HG02759 (cell line): Measurements from ENCODE around the gene LYPD3.

Experiments
- ATAC-seq: cut with Tn5 transposase; IDR thresholded peaks from one replicate; pipeline ENCODE4 v1.9.1; 2021; ENCODE audit warnings: mild to moderate bottlenecking, moderate library complexity; ENCODE audit not compliant: unreplicated experiment

Gene LYPD3

GRCh38 chr19:43486412-43486811, 21.0 kb upstream of the LYPD3 start:
- ATAC-seq, result no peak

GRCh38 chr19:43485951-43486350, 20.5 kb upstream of the LYPD3 start:
- ATAC-seq, result no peak

- no peak for ATAC-seq
Observed at GRCh38 chr19:43483281-43483680, 17.9 kb upstream of the LYPD3 start.

GRCh38 chr19:43482193-43482592, 16.8 kb upstream of the LYPD3 start:
- ATAC-seq, result no peak

- no peak for ATAC-seq
Observed at GRCh38 chr19:43481701-43482100, 16.3 kb upstream of the LYPD3 start.

GRCh38 chr19:43480574-43480973, 15.2 kb upstream of the LYPD3 start:
- no peak for ATAC-seq

GRCh38 chr19:43479961-43480561, 14.7 kb upstream of the LYPD3 start:
- no peak for ATAC-seq

GRCh38 chr19:43479226-43479625, 13.8 kb upstream of the LYPD3 start:
- no peak for ATAC-seq

- ATAC-seq, result no peak
Observed at GRCh38 chr19:43478323-43478722, 12.9 kb upstream of the LYPD3 start.

- ATAC-seq, result no peak
Observed at GRCh38 chr19:43476606-43477005, 11.2 kb upstream of the LYPD3 start.

- peak; percentile 70 for ATAC-seq
Observed at GRCh38 chr19:43474986-43475705, 9.7 kb upstream of the LYPD3 start.

GRCh38 chr19:43474487-43474886, 9.1 kb upstream of the LYPD3 start:
- no peak for ATAC-seq

- ATAC-seq, result no peak
Observed at GRCh38 chr19:43471091-43471490, 5.7 kb upstream of the LYPD3 start.

GRCh38 chr19:43470288-43470687, 4.9 kb upstream of the LYPD3 start:
- no peak for ATAC-seq

GRCh38 chr19:43469160-43469480, 3.7 kb upstream of the LYPD3 start:
- no peak for ATAC-seq

GRCh38 chr19:43468354-43469159, 3.1 kb upstream of the LYPD3 start:
- ATAC-seq, result no peak

- ATAC-seq, result no peak
Observed at GRCh38 chr19:43467730-43468129, 2.3 kb upstream of the LYPD3 start.

GRCh38 chr19:43467276-43467675, 1.9 kb upstream of the LYPD3 start:
- ATAC-seq, result no peak

GRCh38 chr19:43466793-43467192, 1.4 kb upstream of the LYPD3 start:
- ATAC-seq, result no peak

GRCh38 chr19:43464134-43464775, 1.2 kb downstream of the LYPD3 start:
- peak; percentile 35 for ATAC-seq

GRCh38 chr19:43463381-43464133, 1.9 kb downstream of the LYPD3 start:
- peak; percentile 88 for ATAC-seq
